ACC112 (cell line): Measurements from ENCODE around the gene PDZD8.
A peak's percentile ranks its signal among the peaks of the same experiment; 100 is the strongest.

Experiments used
- H2AFZ ChIP-seq: fragments of 200-600 bp; sonication (generic); one replicate; pipeline ENCODE4 v1.6.0; 2017; ENCODE audit warnings: antibody characterized with exemption, low read length; ENCODE audit not compliant: unreplicated experiment
- H3K27ac ChIP-seq: fragments of 200-600 bp; sonication (generic); 2 replicates; pipeline ENCODE4 v1.5.1; 2014; ENCODE audit warnings: low read depth, mild to moderate bottlenecking, antibody characterized with exemption, low read length, moderate library complexity
- H3K27me3 ChIP-seq: fragments of 200-600 bp; sonication (generic); 2 replicates; pipeline ENCODE4 v1.6.1; 2014; ENCODE audit warnings: mild to moderate bottlenecking, antibody characterized with exemption, low read length, moderate library complexity, mixed read lengths; ENCODE audit not compliant: insufficient read depth
- H3K36me3 ChIP-seq: fragments of 200-600 bp; sonication (generic); 2 replicates; pipeline ENCODE4 v1.6.1; 2016; ENCODE audit warnings: mild to moderate bottlenecking, antibody characterized with exemption, low read length, moderate library complexity, mixed read lengths; ENCODE audit not compliant: insufficient read depth
- H3K4me1 ChIP-seq: fragments of 200-600 bp; sonication (generic); one replicate; pipeline ENCODE4 v1.6.1; 2016; ENCODE audit warnings: low read length, mixed read lengths; ENCODE audit not compliant: insufficient read depth, unreplicated experiment, control insufficient read depth
- H3K4me3 ChIP-seq: fragments of 200-600 bp; sonication (generic); 2 replicates; pipeline ENCODE4 v1.5.1; 2014; ENCODE audit warnings: mild to moderate bottlenecking, low read depth, low read length
- H3K79me2 ChIP-seq: fragments of 200-600 bp; sonication (generic); one replicate; pipeline ENCODE4 v1.6.0; 2016; ENCODE audit warnings: low read length; ENCODE audit not compliant: control insufficient read depth, unreplicated experiment, insufficient read depth

Gene PDZD8

DNA sequence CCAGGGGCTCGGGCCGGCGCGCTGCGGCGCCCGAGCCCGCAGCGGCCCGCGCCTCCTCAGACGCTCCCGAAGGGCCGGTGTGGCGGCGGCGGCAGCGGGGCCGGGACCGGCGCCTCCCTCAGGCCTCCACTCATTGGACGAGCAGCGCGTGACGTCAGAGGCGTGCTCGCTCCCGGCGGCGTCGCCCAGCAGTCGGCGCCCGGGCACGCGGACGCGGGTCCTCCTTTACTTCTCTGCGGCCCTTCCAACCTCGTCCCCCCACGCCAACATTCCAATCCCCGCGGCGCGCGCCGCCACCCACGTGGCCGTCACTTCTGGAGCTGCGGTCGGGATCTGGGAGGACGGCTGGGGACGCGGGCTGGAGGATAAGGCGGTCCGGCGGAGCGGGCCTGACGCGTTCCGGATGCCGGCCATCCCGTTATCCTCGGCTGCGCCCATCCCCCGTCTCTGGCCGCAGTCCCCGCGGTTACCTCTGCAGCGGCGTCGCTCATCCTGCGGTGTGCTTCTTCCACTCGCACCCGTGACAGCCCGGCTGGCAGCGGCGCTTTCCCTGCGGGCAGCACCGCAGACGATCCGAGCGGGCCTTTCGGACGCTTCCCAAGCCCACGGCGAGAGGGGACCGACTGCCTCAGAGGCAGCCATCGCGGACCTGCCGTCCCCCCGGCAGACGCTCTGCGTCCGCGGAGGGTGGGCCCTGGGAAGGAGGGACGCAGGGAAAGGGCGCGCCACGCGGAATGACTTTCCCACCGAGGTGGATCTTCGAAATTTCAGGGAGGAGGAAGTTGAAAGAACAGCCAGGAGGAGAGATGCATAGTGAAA is at the start of gene PDZD8:
PDZD8 (minus strand) TSS at position 81 of the 819 bp plus-strand sequence. CDS start 213 bp downstream, outside the sequence.
- Histone ChIP-seq H3K79me2 (peaks cover 44% of the 10 kb centered on the region), H3K36me3 (no peaks in the 10 kb centered on the region), H3K27me3 (peaks cover 32% of the 10 kb centered on the region), H2AFZ (peak within 1 kb of the TSS; percentile 94), H3K27ac (peak within 1 kb of the TSS; percentile 53; the same call in 1 of the 2 replicates), H3K4me3 (peak within 1 kb of the TSS; percentile 96), H3K4me1 (peaks cover 14% of the 10 kb centered on the region)

DNA sequence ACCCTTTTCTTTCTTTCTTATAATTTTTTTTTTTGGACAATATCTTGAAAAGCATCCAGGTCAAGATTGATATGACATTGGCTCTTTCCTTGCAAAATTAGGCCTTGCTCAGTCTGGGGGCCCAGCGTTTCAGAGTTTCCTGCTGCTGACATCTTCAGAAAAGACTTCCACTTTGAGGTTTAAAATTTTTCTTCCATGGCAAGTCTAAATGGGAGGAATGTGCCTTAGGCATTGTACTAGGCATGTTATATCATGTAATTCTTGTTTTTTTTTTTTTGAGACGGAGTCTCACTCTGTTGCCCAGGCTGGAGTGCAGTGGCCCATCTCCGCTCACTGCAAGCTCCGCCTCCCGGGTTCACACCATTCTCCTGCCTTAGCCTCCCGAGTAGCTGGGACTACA is 48.9 kb upstream of the PDZD8 start:
- Histone ChIP-seq H3K79me2 (no peaks in the 10 kb centered on the region), H3K4me3 (no peak overlapping the region)

GRCh38 chr10:117421985-117422384 is 46.7 kb upstream of the PDZD8 start:
- no peaks in the 10 kb centered on the region for H3K79me2 ChIP-seq
- no peak overlapping the region for H3K27ac ChIP-seq
- no peak overlapping the region for H3K4me3 ChIP-seq
- peaks cover 14% of the 10 kb centered on the region; the same call in 1 of the 2 replicates for H3K27me3 ChIP-seq
- H2AFZ ChIP-seq, result no peak overlapping the region
- H3K4me1 ChIP-seq, result no peaks in the 10 kb centered on the region
- H3K36me3 ChIP-seq, result no peaks in the 10 kb centered on the region

More for the DNA sequence above, 48.9 kb upstream of the PDZD8 start:
- H3K27me3 ChIP-seq, result peaks cover 18% of the 10 kb centered on the region; the same call in 1 of the 2 replicates
- H3K36me3 ChIP-seq, result no peaks in the 10 kb centered on the region
- H2AFZ ChIP-seq, result no peak overlapping the region
- no peaks in the 10 kb centered on the region for H3K4me1 ChIP-seq
- no peak overlapping the region for H3K27ac ChIP-seq

- Histone ChIP-seq H3K27ac (no peak overlapping the region), H3K4me3 (no peak overlapping the region), H3K4me1 (no peaks in the 10 kb centered on the region), H3K36me3 (no peaks in the 10 kb centered on the region), H2AFZ (no peak overlapping the region), H3K27me3 (peaks cover 14% of the 10 kb centered on the region; the same call in 1 of the 2 replicates), H3K79me2 (no peaks in the 10 kb centered on the region)
Measured at GRCh38 chr10:117420768-117421167, 45.5 kb upstream of the PDZD8 start.

GRCh38 chr10:117419921-117420320 is 44.7 kb upstream of the PDZD8 start:
- H3K4me1 ChIP-seq, result no peaks in the 10 kb centered on the region
- no peaks in the 10 kb centered on the region for H3K79me2 ChIP-seq
- no peak overlapping the region for H3K27ac ChIP-seq
- no peak overlapping the region for H3K4me3 ChIP-seq
- H3K36me3 ChIP-seq, result no peaks in the 10 kb centered on the region
- peaks cover 14% of the 10 kb centered on the region; the same call in 1 of the 2 replicates for H3K27me3 ChIP-seq
- no peak overlapping the region for H2AFZ ChIP-seq

DNA sequence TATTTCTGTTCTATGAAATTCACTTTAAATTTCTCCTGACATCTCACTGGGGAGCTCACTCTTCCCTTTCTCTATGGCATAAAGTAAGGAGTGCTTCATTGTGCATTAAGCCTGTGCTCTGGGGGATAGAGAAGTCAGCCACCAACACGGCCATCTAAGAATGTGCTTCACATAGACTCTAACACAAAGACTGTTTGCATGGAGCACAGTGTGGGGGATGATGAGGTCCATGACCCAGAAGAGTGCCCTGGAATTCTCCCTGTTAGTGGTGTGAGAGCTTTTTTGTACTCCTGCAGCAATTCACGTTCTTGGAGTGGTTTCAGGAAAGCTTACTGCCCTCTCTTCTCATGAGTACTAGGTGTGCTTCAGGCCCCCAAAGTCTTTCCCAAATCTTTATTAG is 43.9 kb upstream of the PDZD8 start:
- no peak overlapping the region for H3K4me3 ChIP-seq
- H3K27me3 ChIP-seq, result peaks cover 14% of the 10 kb centered on the region; the same call in 1 of the 2 replicates
- H3K79me2 ChIP-seq, result no peaks in the 10 kb centered on the region
- H2AFZ ChIP-seq, result no peak overlapping the region
- H3K36me3 ChIP-seq, result no peaks in the 10 kb centered on the region
- peaks cover 4% of the 10 kb centered on the region for H3K4me1 ChIP-seq
- no peak overlapping the region for H3K27ac ChIP-seq

DNA sequence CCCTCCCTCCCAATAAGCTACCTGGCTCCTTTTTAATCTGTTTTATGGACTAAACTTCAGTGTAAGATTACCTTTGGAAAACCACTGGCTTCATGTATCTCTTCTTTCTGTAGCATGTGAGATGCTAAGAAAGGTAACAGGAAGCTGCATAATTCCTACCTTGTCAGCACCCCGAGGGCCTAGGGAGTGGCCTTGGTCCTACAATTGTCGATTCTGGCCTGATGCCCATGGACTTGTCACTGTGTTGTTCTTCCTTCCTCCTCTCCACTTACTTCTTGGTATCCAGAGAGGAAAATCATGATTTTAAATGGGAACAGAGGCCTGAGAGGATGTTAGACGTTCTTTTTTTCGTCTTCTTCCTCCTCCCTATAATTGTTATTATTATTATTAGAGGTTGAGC is 42.9 kb upstream of the PDZD8 start:
- Histone ChIP-seq H3K79me2 (no peaks in the 10 kb centered on the region), H3K27ac (no peak overlapping the region)

GRCh38 chr10:117417196-117417595 is 42.0 kb upstream of the PDZD8 start:
- Histone ChIP-seq H3K79me2 (no peaks in the 10 kb centered on the region), H3K36me3 (no peaks in the 10 kb centered on the region), H2AFZ (no peak overlapping the region), H3K27ac (no peak overlapping the region), H3K4me3 (no peak overlapping the region), H3K27me3 (peaks cover 3% of the 10 kb centered on the region; the same call in 1 of the 2 replicates), H3K4me1 (peaks cover 15% of the 10 kb centered on the region)

More for the DNA sequence above, 42.9 kb upstream of the PDZD8 start:
- Histone ChIP-seq H3K4me1 (peaks cover 15% of the 10 kb centered on the region), H3K27me3 (peaks cover 12% of the 10 kb centered on the region; the same call in 1 of the 2 replicates), H3K36me3 (no peaks in the 10 kb centered on the region), H3K4me3 (no peak overlapping the region), H2AFZ (no peak overlapping the region)

GRCh38 chr10:117413928-117414618 is 38.8 kb upstream of the PDZD8 start:
- no peaks in the 10 kb centered on the region for H3K79me2 ChIP-seq
- H3K4me3 ChIP-seq, result no peak overlapping the region
- no peaks in the 10 kb centered on the region for H3K36me3 ChIP-seq
- no peaks in the 10 kb centered on the region for H3K27me3 ChIP-seq
- H3K4me1 ChIP-seq, result peaks cover 15% of the 10 kb centered on the region
- H3K27ac ChIP-seq, result peak overlapping the region; percentile 2; the same call in 1 of the 2 replicates
- H2AFZ ChIP-seq, result no peak overlapping the region

DNA sequence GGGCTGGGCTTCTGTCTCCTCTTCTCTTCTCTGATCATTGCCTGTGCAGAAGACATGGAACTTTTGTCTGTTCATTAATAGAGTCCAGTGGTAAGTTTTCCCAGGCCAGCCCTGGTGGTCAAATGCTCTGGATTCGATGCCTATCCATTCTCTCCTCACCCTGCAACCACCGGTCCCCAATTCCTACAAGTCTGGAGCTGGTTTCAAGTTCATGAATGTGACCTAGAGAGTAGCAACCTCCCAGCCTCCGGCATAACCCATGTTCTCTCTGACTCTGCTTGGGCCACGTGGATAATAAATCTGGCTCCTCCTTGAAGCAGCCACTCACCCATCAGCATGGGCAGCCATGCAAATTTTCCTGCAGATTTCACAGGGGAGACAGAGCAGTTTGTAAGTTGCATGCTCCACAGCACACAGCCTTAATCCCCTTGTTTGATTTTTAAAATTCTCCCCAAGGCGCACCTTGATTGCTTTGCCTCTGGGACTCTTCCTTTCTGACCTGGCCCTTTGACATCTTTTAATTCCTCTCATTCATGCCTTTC is 37.3 kb upstream of the PDZD8 start:
- Histone ChIP-seq H3K27me3 (no peaks in the 10 kb centered on the region), H3K4me3 (no peak overlapping the region), H3K4me1 (peaks cover 15% of the 10 kb centered on the region), H3K36me3 (no peaks in the 10 kb centered on the region), H2AFZ (no peak overlapping the region), H3K79me2 (no peaks in the 10 kb centered on the region), H3K27ac (no peak overlapping the region)
